K562 (cell line): Measurements from ENCODE around the gene SERINC5. TPM values are rescaled to one million over a fixed set of nuclear protein-coding genes. Genes with fewer than 3 reads are reported as not detected.

Source experiments
- ATAC-seq: fragments of 200-7000 bp; cut with Tn5 transposase; 3 replicates; pipeline ENCODE4 v1.9.1; 2020; ENCODE audit warnings: moderate library complexity
- BruUV-seq: library from RNA; stranded (reverse); fragments of 400-500 nt; replicated peaks from 2 replicates; lab custom pipeline; 2021; lab: Mats Ljungman, UMichigan
- CTCF ChIA-PET: fragments of 300-600 bp; formaldehyde crosslinking; extraction: SDS; loops from one replicate; lab custom pipeline; 2021; ENCODE audit warnings: low intra/inter-chr PET ratio; lab: Yijun Ruan, JAX
- POLR2A ChIA-PET: fragments of 300-600, 350-650 bp; sonication (Branson Sonifier 250); formaldehyde crosslinking; extraction: SDS; loops from one replicate; lab custom pipeline; 2021; ENCODE audit warnings: antibody characterized with exemption, inconsistent platforms; lab: Yijun Ruan, JAX
- DNase-seq, 4 experiments: peaks; one replicate each; pipeline versions ENCODE4 v3.0.0 to v3.0.0-alpha.2; 2011 to 2018; ENCODE audit warnings: low spot score in 3 of 4, mixed read lengths in 3 of 4; ENCODE audit errors: extremely low read depth in 1 of 4
- FAIRE-seq: peaks from 2 replicates; lab custom pipeline; 2011; peaks lifted over from hg19 to GRCh38; lab: Jason Lieb, UNC
- H2AFZ ChIP-seq: 2 replicates; pipeline ENCODE4 v1.6.0; 2011; ENCODE audit warnings: low read depth, low read length, control low read depth, inconsistent platforms
- H3K27ac ChIP-seq: fragments of 200-600 bp; 3 replicates; pipeline ENCODE4 v1.8.0; 2011; ENCODE audit warnings: low read depth, mild to moderate bottlenecking, control low read depth, inconsistent platforms, low read length, moderate library complexity, mixed read lengths; ENCODE audit errors: extremely low read depth
- H3K27me3 ChIP-seq, 2 experiments: fragments of 300-600 bp in 1 of 2; 2 replicates in 1 of 2; 3 replicates in 1 of 2; pipeline versions ENCODE4 v1.6.0 to v1.8.0; 2011; ENCODE audit warnings: inconsistent platforms in 2 of 2, low read length in 2 of 2, mild to moderate bottlenecking in 1 of 2, mixed read lengths in 1 of 2, moderate library complexity in 1 of 2; ENCODE audit not compliant: control insufficient read depth in 2 of 2, insufficient read depth in 2 of 2
- H3K36me3 ChIP-seq: fragments of 300-600 bp; 3 replicates; pipeline ENCODE4 v1.8.0; 2011; ENCODE audit warnings: mild to moderate bottlenecking, low read length, inconsistent platforms; ENCODE audit not compliant: control insufficient read depth, insufficient read depth
- H3K4me1 ChIP-seq, 2 experiments: fragments of 200-600 bp in 1 of 2; replicated peaks in 1 of 2; 2 replicates in 1 of 2; 3 replicates in 1 of 2; pipeline versions ENCODE4 v1.5.1 to v1.8.0; 2011; ENCODE audit warnings: inconsistent platforms in 2 of 2, low read length in 2 of 2, mild to moderate bottlenecking in 1 of 2, mixed read lengths in 1 of 2, moderate library complexity in 1 of 2; ENCODE audit not compliant: control insufficient read depth in 2 of 2, insufficient read depth in 2 of 2
- H3K4me2 ChIP-seq: 2 replicates; pipeline ENCODE4 v1.6.1; 2011; ENCODE audit warnings: low read length, control low read depth, inconsistent platforms, mixed read lengths; ENCODE audit not compliant: insufficient read depth
- H3K4me3 ChIP-seq: fragments of 200-600 bp; sonication (generic), shearing (Covaris generic); 2 replicates; pipeline ENCODE4 v1.5.1; 2016; ENCODE audit warnings: control low read depth, inconsistent platforms
- H3K79me2 ChIP-seq: fragments of 200-600 bp; 3 replicates; pipeline ENCODE4 v1.8.0; 2011; ENCODE audit warnings: low read length, inconsistent platforms; ENCODE audit not compliant: control insufficient read depth, insufficient read depth
- H3K9ac ChIP-seq, 2 experiments: 2 replicates each; pipeline versions ENCODE4 v1.6.0 to v1.6.1; 2011; ENCODE audit warnings: low read depth in 2 of 2, low read length in 2 of 2, control low read depth in 1 of 2, inconsistent platforms in 1 of 2, mild to moderate bottlenecking in 1 of 2, mixed read lengths in 1 of 2; ENCODE audit not compliant: insufficient read depth in 1 of 2
- H3K9me1 ChIP-seq: one replicate; pipeline ENCODE4 v1.6.0; 2011; ENCODE audit warnings: inconsistent platforms, mild to moderate bottlenecking, low read length, moderate library complexity; ENCODE audit not compliant: control insufficient read depth, insufficient read depth
- H3K9me3 ChIP-seq: replicated peaks from 2 replicates; pipeline ENCODE4 v1.5.1; 2011; ENCODE audit warnings: low read depth, low read length, inconsistent platforms; ENCODE audit not compliant: control insufficient read depth, insufficient read depth
- H4K20me1 ChIP-seq: replicated peaks from 2 replicates; pipeline ENCODE4 v1.6.1; 2011; ENCODE audit warnings: low read length, inconsistent platforms, mixed read lengths; ENCODE audit not compliant: control insufficient read depth, insufficient read depth
- ETS2 ChIP-seq: IDR thresholded peaks from 2 replicates; pipeline ENCODE4 v1.6.1; 2016; ENCODE audit warnings: borderline replicate concordance, missing genetic modification characterization, mild to moderate bottlenecking, moderate library complexity, missing compliant biosample characterization; ENCODE audit not compliant: poor library complexity, severe bottlenecking
- HDAC3 ChIP-seq: fragments of 450-650 bp; IDR thresholded peaks from 2 replicates; pipeline ENCODE4 v1.6.1; 2018; ENCODE audit warnings: borderline replicate concordance, mild to moderate bottlenecking, moderate library complexity; ENCODE audit not compliant: partially characterized antibody
- MAFG ChIP-seq: fragments of 450-650 bp; conservative IDR thresholded peaks from 2 replicates; pipeline ENCODE4 v1.6.1; 2016; ENCODE audit warnings: missing genetic modification characterization, missing compliant biosample characterization
- SMC3 ChIP-seq: conservative IDR thresholded peaks from 2 replicates; pipeline ENCODE4 v1.6.1; 2011; ENCODE audit warnings: low read depth, low read length, improper control_type of control experiment; ENCODE audit not compliant: insufficient read depth
- TSC22D4 ChIP-seq: fragments of 450-650 bp; IDR thresholded peaks from 2 replicates; pipeline ENCODE4 v1.6.1; 2016; ENCODE audit warnings: missing genetic modification characterization, missing biosample characterization, control low read depth
- XRCC5 ChIP-seq: fragments of 200-400 bp; formaldehyde crosslinking; IDR thresholded peaks from 2 replicates; pipeline ENCODE4 v1.6.1; 2017; ENCODE audit warnings: low read depth, mild to moderate bottlenecking, low read length
- ZNF134 ChIP-seq: fragments of 250-450 bp; sonication (Bioruptor Pico); conservative IDR thresholded peaks from 2 replicates; pipeline ENCODE4 v1.4.0; 2020
- ZNF140 ChIP-seq: fragments of 250-450 bp; sonication (Bioruptor Pico); IDR thresholded peaks from 2 replicates; pipeline ENCODE4 v1.8.0; 2021; ENCODE audit warnings: moderate library complexity, mild to moderate bottlenecking, inconsistent platforms
- ZNF324 ChIP-seq: fragments of 250-450 bp; sonication (Bioruptor Pico); IDR thresholded peaks from 2 replicates; pipeline ENCODE4 v1.4.0; 2020; ENCODE audit warnings: mild to moderate bottlenecking
- ZNF764 ChIP-seq: fragments of 250-450 bp; sonication (Bioruptor Pico); IDR thresholded peaks from 2 replicates; pipeline ENCODE4 v1.4.0; 2020; ENCODE audit warnings: low read depth, mild to moderate bottlenecking, moderate library complexity
- WGBS: fragments of 100-300 bp; shearing (Covaris generic); methylation state at CpG from one replicate; pipeline ENCODE4 v1.1.6; 2016; ENCODE audit warnings: low coverage, mixed read lengths; ENCODE audit not compliant: insufficient coverage; ENCODE audit errors: missing lambda C conversion rate; 5-methylcytosine and 5-hydroxymethylcytosine counted together
- in situ Hi-C: fragments of 300-500 bp; cut with MboI; formaldehyde crosslinking; loops from 4 replicates; pipeline ENCODE4 v1.15.0; 2018; ENCODE audit warnings: inconsistent platforms, mixed read lengths
- intact Hi-C: fragments of 100-400 bp; cut with micrococcal nuclease; formaldehyde crosslinking; loops from 2 replicates; pipeline ENCODE4 v1.14.2; 2022
- polyA plus RNA-seq, 8 experiments: library from polyadenylated mRNA; depleted of rRNA in 4 of 8; stranded (reverse) in 5 of 8; unstranded in 3 of 8; fragments of >200 nt; fragmentation: Nextera tagmentation in 2 of 8; fragmentation: Illumina TruSeq in 1 of 8; extraction: Ambion mirVana in 2 of 8; extraction: Trizol in 1 of 8; gene quantifications; 2 replicates each; pipeline versions ENCODE4 v1.2.1 to v1.2.3, GENCODE V29; 2011 to 2014; ENCODE audit warnings: inconsistent platforms in 1 of 8, missing spikeins in 1 of 8
- total RNA-seq, 7 experiments: library from RNA; depleted of rRNA in 6 of 7; stranded (reverse); fragments of >200 nt in 6 of 7; fragmentation: Illumina TruSeq in 2 of 7; extraction: Trizol in 2 of 7; gene quantifications; 2 replicates each; pipeline versions ENCODE4 v1.2.1 to v1.2.3, GENCODE V29; 2011 to 2021; ENCODE audit warnings: low replicate concordance in 1 of 7
- TF ChIP-seq, protein P1 (sequence below): fragments of 450-650 bp; IDR thresholded peaks from 2 replicates; pipeline ENCODE4 v1.7.0; 2016; ENCODE audit warnings: borderline replicate concordance
- TF ChIP-seq, protein P2 (sequence below), 3 experiments: fragments of 200-800 bp in 1 of 3; sonication (Bioruptor generic) in 1 of 3; sonication (generic) in 1 of 3; formaldehyde crosslinking in 1 of 3; IDR thresholded peaks; 2 replicates each; pipeline versions ENCODE4 v1.6.1 to v1.8.0; 2016 to 2022; ENCODE audit warnings: mild to moderate bottlenecking in 2 of 3, missing compliant biosample characterization in 2 of 3, missing genetic modification characterization in 2 of 3, missing genetic modification reagents in 1 of 3
- TF ChIP-seq, protein P3 (sequence below): fragments of 250-450 bp; sonication (Bioruptor Pico); IDR thresholded peaks from 2 replicates; pipeline ENCODE4 v1.4.0; 2020; ENCODE audit warnings: mild to moderate bottlenecking, moderate library complexity, borderline replicate concordance

The SERINC5 gene
- total and polyA plus RNA-seq, 9 of the 15 experiments (the other 6 are each of a cell fraction or from before 2014, with no cell fraction given): 1.4 to 7.9 (median 3.7) TPM

DNA sequence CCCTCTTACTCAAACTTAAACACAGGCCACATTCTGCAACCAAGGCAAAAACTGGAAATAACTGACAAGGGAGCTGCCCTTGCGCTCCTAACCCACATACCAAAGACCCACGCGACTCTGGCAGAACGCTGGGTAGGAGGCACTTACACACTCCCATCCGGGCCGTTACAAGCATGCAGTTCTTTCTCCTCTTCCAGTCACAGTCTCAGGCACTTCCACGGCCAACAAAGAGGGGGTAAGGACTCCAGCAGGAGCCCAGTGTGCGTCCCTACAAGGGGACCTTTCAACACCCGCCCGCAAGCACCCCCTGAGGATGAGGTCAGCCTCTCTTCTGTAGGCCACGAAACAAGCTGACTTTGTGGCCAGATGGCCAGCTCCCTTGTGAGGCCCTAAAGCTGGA lies 57.4 kb downstream of the SERINC5 start:
- ChIA-PET POLR2A (interaction anchor here (0.6 to 1.1 kb wide), 2 partner anchors 59 to 460 kb away, joined by 3 to 4 read pairs; no protein-coding TSS in a partner anchor), CTCF (no interaction called here)
- no peak overlapping the region for H3K4me3 ChIP-seq
- intact Hi-C loops (no loop called here), in situ Hi-C loops (loop anchor here (5.0 kb wide), 1 partner anchor 101 kb away; no protein-coding TSS in a partner anchor)
- no TSS peak for BruUV-seq
- no peak overlapping the region for H3K9ac ChIP-seq
- no peaks in the 10 kb centered on the region for H3K36me3 ChIP-seq
- H3K27ac ChIP-seq: no peak overlapping the region
- no peaks in the 10 kb centered on the region for H3K27me3 ChIP-seq
- DNase-seq: no peak
- H3K4me2 ChIP-seq: no peak overlapping the region
- H3K9me1 ChIP-seq: no peaks in the 10 kb centered on the region
- TF ChIP-seq SMC3 (no peak), XRCC5 (no peak), ZNF134 (CRISPR knock-in tag) (no peak), MAFG (tag) (no peak), HDAC3 (no peak), ZNF140 (CRISPR knock-in tag) (no peak), ETS2 (tag) (no peak), ZNF764 (no peak), ZNF324 (CRISPR knock-in tag) (no peak), TSC22D4 (tag) (no peak)
- TF ChIP-seq, protein P1, sequence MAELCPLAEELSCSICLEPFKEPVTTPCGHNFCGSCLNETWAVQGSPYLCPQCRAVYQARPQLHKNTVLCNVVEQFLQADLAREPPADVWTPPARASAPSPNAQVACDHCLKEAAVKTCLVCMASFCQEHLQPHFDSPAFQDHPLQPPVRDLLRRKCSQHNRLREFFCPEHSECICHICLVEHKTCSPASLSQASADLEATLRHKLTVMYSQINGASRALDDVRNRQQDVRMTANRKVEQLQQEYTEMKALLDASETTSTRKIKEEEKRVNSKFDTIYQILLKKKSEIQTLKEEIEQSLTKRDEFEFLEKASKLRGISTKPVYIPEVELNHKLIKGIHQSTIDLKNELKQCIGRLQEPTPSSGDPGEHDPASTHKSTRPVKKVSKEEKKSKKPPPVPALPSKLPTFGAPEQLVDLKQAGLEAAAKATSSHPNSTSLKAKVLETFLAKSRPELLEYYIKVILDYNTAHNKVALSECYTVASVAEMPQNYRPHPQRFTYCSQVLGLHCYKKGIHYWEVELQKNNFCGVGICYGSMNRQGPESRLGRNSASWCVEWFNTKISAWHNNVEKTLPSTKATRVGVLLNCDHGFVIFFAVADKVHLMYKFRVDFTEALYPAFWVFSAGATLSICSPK: no peak
- TF ChIP-seq, protein P2, sequence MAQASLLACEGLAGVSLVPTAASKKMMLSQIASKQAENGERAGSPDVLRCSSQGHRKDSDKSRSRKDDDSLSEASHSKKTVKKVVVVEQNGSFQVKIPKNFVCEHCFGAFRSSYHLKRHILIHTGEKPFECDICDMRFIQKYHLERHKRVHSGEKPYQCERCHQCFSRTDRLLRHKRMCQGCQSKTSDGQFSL (CRISPR knock-in tag; IDR thresholded peaks at IDR 0.05): no peak
- TF ChIP-seq, protein P2 (tag; IDR thresholded peaks at IDR 0.05): no peak
- TF ChIP-seq, protein P3, sequence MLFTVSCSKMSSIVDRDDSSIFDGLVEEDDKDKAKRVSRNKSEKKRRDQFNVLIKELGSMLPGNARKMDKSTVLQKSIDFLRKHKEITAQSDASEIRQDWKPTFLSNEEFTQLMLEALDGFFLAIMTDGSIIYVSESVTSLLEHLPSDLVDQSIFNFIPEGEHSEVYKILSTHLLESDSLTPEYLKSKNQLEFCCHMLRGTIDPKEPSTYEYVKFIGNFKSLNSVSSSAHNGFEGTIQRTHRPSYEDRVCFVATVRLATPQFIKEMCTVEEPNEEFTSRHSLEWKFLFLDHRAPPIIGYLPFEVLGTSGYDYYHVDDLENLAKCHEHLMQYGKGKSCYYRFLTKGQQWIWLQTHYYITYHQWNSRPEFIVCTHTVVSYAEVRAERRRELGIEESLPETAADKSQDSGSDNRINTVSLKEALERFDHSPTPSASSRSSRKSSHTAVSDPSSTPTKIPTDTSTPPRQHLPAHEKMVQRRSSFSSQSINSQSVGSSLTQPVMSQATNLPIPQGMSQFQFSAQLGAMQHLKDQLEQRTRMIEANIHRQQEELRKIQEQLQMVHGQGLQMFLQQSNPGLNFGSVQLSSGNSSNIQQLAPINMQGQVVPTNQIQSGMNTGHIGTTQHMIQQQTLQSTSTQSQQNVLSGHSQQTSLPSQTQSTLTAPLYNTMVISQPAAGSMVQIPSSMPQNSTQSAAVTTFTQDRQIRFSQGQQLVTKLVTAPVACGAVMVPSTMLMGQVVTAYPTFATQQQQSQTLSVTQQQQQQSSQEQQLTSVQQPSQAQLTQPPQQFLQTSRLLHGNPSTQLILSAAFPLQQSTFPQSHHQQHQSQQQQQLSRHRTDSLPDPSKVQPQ (CRISPR knock-in tag): no peak
- no peaks in the 10 kb centered on the region for H3K9me3 ChIP-seq
- H4K20me1 ChIP-seq: no peaks in the 10 kb centered on the region; the same call in 1 of the 2 replicates
- no peak overlapping the region for H2AFZ ChIP-seq
- ATAC-seq: no peak
- no peaks in the 10 kb centered on the region for H3K79me2 ChIP-seq
- 55% methylated on average over 11 of the region's 11 CpGs for WGBS
- peaks cover 0 to 8% of the 10 kb centered on the region in 2 experiments; a peak in 3 of 5 replicates for H3K4me1 ChIP-seq
- FAIRE-seq: no peak
